ENCODE results near the gene TSHZ2. TPM values are rescaled to one million over a fixed set of nuclear protein-coding genes. Genes with fewer than 3 reads are reported as not detected.

Gene TSHZ2
- total RNA-seq, 1 experiment from 2014 or later = 0.20 TPM

DNA sequence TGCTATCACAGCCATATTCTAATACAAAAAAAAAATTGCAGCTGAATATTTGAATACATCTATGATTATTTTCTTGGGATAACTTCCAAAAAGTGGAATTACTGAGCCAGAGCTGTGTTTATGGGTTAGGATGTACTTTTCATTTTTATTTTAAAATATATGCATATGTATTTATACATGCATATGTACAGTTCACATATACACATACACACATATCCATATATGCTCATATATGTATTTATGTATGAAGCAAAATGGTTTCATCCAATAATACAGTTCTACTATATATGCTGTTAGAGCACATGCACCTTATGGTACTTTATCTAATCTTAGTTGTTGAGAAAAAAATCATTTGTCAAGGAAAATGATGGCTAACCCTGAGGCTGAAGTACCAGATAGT, 54.9 kb downstream of the TSHZ2 start:
- no peak overlapping the region for H3K27ac Mint-ChIP-seq
- H3K36me3 Mint-ChIP-seq = no peaks in the 10 kb centered on the region
- POLR2A ChIA-PET = no interaction called here
- H3K4me1 Mint-ChIP-seq = peaks cover 5% of the 10 kb centered on the region
- no peak for DNase-seq (ENCODE audit: low spot score)
- no peak overlapping the region for H3K4me3 Mint-ChIP-seq
- TF ChIP-seq, protein P1, sequence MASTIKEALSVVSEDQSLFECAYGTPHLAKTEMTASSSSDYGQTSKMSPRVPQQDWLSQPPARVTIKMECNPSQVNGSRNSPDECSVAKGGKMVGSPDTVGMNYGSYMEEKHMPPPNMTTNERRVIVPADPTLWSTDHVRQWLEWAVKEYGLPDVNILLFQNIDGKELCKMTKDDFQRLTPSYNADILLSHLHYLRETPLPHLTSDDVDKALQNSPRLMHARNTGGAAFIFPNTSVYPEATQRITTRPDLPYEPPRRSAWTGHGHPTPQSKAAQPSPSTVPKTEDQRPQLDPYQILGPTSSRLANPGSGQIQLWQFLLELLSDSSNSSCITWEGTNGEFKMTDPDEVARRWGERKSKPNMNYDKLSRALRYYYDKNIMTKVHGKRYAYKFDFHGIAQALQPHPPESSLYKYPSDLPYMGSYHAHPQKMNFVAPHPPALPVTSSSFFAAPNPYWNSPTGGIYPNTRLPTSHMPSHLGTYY (CRISPR knock-in tag; IDR thresholded peaks at IDR 0.05) = no peak
- TF ChIP-seq, protein P2, sequence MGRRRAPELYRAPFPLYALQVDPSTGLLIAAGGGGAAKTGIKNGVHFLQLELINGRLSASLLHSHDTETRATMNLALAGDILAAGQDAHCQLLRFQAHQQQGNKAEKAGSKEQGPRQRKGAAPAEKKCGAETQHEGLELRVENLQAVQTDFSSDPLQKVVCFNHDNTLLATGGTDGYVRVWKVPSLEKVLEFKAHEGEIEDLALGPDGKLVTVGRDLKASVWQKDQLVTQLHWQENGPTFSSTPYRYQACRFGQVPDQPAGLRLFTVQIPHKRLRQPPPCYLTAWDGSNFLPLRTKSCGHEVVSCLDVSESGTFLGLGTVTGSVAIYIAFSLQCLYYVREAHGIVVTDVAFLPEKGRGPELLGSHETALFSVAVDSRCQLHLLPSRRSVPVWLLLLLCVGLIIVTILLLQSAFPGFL (CRISPR knock-in tag; IDR thresholded peaks at IDR 0.05; ENCODE audit: borderline replicate concordance) = no peak
- TF ChIP-seq NR2C2 (CRISPR knock-in tag; IDR thresholded peaks at IDR 0.05) = no peak
- TF ChIP-seq TEAD1 (CRISPR knock-in tag; IDR thresholded peaks at IDR 0.05) = no peak
- TF ChIP-seq, protein P3, sequence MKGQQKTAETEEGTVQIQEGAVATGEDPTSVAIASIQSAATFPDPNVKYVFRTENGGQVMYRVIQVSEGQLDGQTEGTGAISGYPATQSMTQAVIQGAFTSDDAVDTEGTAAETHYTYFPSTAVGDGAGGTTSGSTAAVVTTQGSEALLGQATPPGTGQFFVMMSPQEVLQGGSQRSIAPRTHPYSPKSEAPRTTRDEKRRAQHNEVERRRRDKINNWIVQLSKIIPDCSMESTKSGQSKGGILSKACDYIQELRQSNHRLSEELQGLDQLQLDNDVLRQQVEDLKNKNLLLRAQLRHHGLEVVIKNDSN (CRISPR knock-in tag; IDR thresholded peaks at IDR 0.05) = no peak
- no peak for TF ChIP-seq SP1 (CRISPR knock-in tag; conservative IDR thresholded peaks at IDR 0.05)
- TF ChIP-seq, protein P4, sequence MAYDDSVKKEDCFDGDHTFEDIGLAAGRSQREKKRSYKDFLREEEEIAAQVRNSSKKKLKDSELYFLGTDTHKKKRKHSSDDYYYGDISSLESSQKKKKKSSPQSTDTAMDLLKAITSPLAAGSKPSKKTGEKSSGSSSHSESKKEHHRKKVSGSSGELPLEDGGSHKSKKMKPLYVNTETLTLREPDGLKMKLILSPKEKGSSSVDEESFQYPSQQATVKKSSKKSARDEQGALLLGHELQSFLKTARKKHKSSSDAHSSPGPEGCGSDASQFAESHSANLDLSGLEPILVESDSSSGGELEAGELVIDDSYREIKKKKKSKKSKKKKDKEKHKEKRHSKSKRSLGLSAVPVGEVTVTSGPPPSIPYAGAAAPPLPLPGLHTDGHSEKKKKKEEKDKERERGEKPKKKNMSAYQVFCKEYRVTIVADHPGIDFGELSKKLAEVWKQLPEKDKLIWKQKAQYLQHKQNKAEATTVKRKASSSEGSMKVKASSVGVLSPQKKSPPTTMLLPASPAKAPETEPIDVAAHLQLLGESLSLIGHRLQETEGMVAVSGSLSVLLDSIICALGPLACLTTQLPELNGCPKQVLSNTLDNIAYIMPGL (CRISPR knock-in tag; IDR thresholded peaks at IDR 0.05) = no peak
- TF ChIP-seq, protein P5, sequence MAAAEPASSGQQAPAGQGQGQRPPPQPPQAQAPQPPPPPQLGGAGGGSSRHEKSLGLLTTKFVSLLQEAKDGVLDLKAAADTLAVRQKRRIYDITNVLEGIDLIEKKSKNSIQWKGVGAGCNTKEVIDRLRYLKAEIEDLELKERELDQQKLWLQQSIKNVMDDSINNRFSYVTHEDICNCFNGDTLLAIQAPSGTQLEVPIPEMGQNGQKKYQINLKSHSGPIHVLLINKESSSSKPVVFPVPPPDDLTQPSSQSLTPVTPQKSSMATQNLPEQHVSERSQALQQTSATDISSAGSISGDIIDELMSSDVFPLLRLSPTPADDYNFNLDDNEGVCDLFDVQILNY (CRISPR knock-in tag; IDR thresholded peaks at IDR 0.05) = no peak
- TF ChIP-seq ZNF232 (CRISPR knock-in tag; IDR thresholded peaks at IDR 0.05) = no peak
- no peak for TF ChIP-seq NFE2L1 (CRISPR knock-in tag; IDR thresholded peaks at IDR 0.05)
- TF ChIP-seq PRRX2 (CRISPR knock-in tag; IDR thresholded peaks at IDR 0.05) = no peak
- TF ChIP-seq, protein P6, sequence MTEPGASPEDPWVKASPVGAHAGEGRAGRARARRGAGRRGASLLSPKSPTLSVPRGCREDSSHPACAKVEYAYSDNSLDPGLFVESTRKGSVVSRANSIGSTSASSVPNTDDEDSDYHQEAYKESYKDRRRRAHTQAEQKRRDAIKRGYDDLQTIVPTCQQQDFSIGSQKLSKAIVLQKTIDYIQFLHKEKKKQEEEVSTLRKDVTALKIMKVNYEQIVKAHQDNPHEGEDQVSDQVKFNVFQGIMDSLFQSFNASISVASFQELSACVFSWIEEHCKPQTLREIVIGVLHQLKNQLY (CRISPR knock-in tag; IDR thresholded peaks at IDR 0.05) = no peak
- TF ChIP-seq, protein P7, sequence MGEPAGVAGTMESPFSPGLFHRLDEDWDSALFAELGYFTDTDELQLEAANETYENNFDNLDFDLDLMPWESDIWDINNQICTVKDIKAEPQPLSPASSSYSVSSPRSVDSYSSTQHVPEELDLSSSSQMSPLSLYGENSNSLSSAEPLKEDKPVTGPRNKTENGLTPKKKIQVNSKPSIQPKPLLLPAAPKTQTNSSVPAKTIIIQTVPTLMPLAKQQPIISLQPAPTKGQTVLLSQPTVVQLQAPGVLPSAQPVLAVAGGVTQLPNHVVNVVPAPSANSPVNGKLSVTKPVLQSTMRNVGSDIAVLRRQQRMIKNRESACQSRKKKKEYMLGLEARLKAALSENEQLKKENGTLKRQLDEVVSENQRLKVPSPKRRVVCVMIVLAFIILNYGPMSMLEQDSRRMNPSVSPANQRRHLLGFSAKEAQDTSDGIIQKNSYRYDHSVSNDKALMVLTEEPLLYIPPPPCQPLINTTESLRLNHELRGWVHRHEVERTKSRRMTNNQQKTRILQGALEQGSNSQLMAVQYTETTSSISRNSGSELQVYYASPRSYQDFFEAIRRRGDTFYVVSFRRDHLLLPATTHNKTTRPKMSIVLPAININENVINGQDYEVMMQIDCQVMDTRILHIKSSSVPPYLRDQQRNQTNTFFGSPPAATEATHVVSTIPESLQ (CRISPR knock-in tag; IDR thresholded peaks at IDR 0.05) = no peak
- TF ChIP-seq ZNF121 (CRISPR knock-in tag; IDR thresholded peaks at IDR 0.05) = no peak
- no peak for TF ChIP-seq IRF2 (CRISPR knock-in tag; IDR thresholded peaks at IDR 0.05; ENCODE audit: borderline replicate concordance, low read depth)
- no peak for TF ChIP-seq RORB (CRISPR knock-in tag; IDR thresholded peaks at IDR 0.05)
- TF ChIP-seq JAZF1 (CRISPR knock-in tag; IDR thresholded peaks at IDR 0.05) = no peak
- no peak for TF ChIP-seq TEAD4 (CRISPR knock-in tag; IDR thresholded peaks at IDR 0.05)
- TF ChIP-seq, protein P8, sequence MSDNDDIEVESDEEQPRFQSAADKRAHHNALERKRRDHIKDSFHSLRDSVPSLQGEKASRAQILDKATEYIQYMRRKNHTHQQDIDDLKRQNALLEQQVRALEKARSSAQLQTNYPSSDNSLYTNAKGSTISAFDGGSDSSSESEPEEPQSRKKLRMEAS (CRISPR knock-in tag; IDR thresholded peaks at IDR 0.05) = no peak
- ATAC-seq = no peak
- H3K9me3 Mint-ChIP-seq = no peaks in the 10 kb centered on the region
- CTCF ChIA-PET = no interaction called here
- no peaks in the 10 kb centered on the region for H3K27me3 Mint-ChIP-seq (ENCODE audit: low read depth)

Measured in WTC11 (cell line).